ENCODE measurements around the gene NDUFV3. TPM values are rescaled to one million over a fixed set of nuclear protein-coding genes. Genes with fewer than 3 reads are reported as not detected.
A peak's percentile ranks its signal among the peaks of the same experiment; 100 is the strongest.
"Not testable (repeated sequence)": the region's sequence is repeated elsewhere in the genome, so short reads cannot be mapped to it uniquely, and the experiment has no call there.

The NDUFV3 gene
- total RNA-seq, 3 donors from 2014 or later = 18.6 to 26.6 (median 20.6) TPM

- Mint-ChIP-seq H3K4me1 (ENCODE audit: low read depth) (peaks cover 10% of the 10 kb centered on the region), H3K9me3 (no peaks in the 10 kb centered on the region), H3K27me3 (ENCODE audit: low read depth) (no peaks in the 10 kb centered on the region), H3K36me3 (ENCODE audit: insufficient read depth) (peaks cover 10% of the 10 kb centered on the region), H3K4me3 (peak overlapping the region; percentile 87)
- ATAC-seq = peak in 1 of 2 donors; percentile 32
- no peak for DNase-seq
These were observed 553 bp upstream of the NDUFV3 start for GRCh38 chr21:42892582-42892930.

- Mint-ChIP-seq H3K4me3 (no peak overlapping the region), H3K27me3 (ENCODE audit: low read depth) (no peaks in the 10 kb centered on the region), H3K9me3 (no peaks in the 10 kb centered on the region), H3K36me3 (ENCODE audit: insufficient read depth) (peaks cover 33% of the 10 kb centered on the region), H3K4me1 (ENCODE audit: low read depth) (peaks cover 9% of the 10 kb centered on the region)
- DNase-seq (no peak), ATAC-seq (no peak)
These were observed 7.3 kb downstream of the NDUFV3 start for GRCh38 chr21:42900446-42900845.

- Mint-ChIP-seq H3K36me3 (ENCODE audit: insufficient read depth) (peaks cover 29% of the 10 kb centered on the region), H3K9me3 (no peaks in the 10 kb centered on the region), H3K4me3 (no peak overlapping the region), H3K4me1 (ENCODE audit: low read depth) (peaks cover 2% of the 10 kb centered on the region), H3K27me3 (ENCODE audit: low read depth) (no peaks in the 10 kb centered on the region)
- DNase-seq = no peak
- ATAC-seq = no peak
These were observed 10.7 kb downstream of the NDUFV3 start for GRCh38 chr21:42903817-42904216.

GRCh38 chr21:42905195-42905594, 12.1 kb downstream of the NDUFV3 start:
- no peaks in the 10 kb centered on the region for H3K27me3 Mint-ChIP-seq (ENCODE audit: low read depth)
- H3K4me3 Mint-ChIP-seq = no peak overlapping the region
- DNase-seq = no peak
- no peaks in the 10 kb centered on the region for H3K9me3 Mint-ChIP-seq
- peaks cover 30% of the 10 kb centered on the region for H3K36me3 Mint-ChIP-seq (ENCODE audit: insufficient read depth)
- H3K4me1 Mint-ChIP-seq (ENCODE audit: low read depth) = no peaks in the 10 kb centered on the region
- no peak for ATAC-seq

GRCh38 chr21:42906233-42906632, 13.1 kb downstream of the NDUFV3 start:
- peaks cover 29% of the 10 kb centered on the region for H3K36me3 Mint-ChIP-seq (ENCODE audit: insufficient read depth)
- DNase-seq (no peak), ATAC-seq (no peak)
- no peaks in the 10 kb centered on the region for H3K9me3 Mint-ChIP-seq
- H3K27me3 Mint-ChIP-seq (ENCODE audit: low read depth) = no peaks in the 10 kb centered on the region
- no peak overlapping the region for H3K4me3 Mint-ChIP-seq
- H3K4me1 Mint-ChIP-seq (ENCODE audit: low read depth) = no peaks in the 10 kb centered on the region

GRCh38 chr21:42908484-42908883, 15.4 kb downstream of the NDUFV3 start:
- H3K9me3 Mint-ChIP-seq; H3K4me3 Mint-ChIP-seq; DNase-seq; H3K27me3 Mint-ChIP-seq (ENCODE audit: low read depth); ATAC-seq; H3K4me1 Mint-ChIP-seq (ENCODE audit: low read depth): not testable (repeated sequence)
- peaks cover 22% of the 10 kb centered on the region for H3K36me3 Mint-ChIP-seq (ENCODE audit: insufficient read depth)

- not testable (repeated sequence) for H3K36me3 Mint-ChIP-seq (ENCODE audit: insufficient read depth); H3K27me3 Mint-ChIP-seq (ENCODE audit: low read depth); H3K4me3 Mint-ChIP-seq; ATAC-seq; DNase-seq; H3K4me1 Mint-ChIP-seq (ENCODE audit: low read depth); H3K9me3 Mint-ChIP-seq
These were observed 18.8 kb downstream of the NDUFV3 start for GRCh38 chr21:42911920-42912319.

- H3K36me3 Mint-ChIP-seq (ENCODE audit: insufficient read depth) = peaks cover 7% of the 10 kb centered on the region
- no peak for ATAC-seq
- no peak for DNase-seq
These were observed 20.4 kb downstream of the NDUFV3 start for GRCh38 chr21:42913476-42913875.

GRCh38 chr21:42918291-42918690, 25.2 kb downstream of the NDUFV3 start:
- no peaks in the 10 kb centered on the region for H3K9me3 Mint-ChIP-seq
- DNase-seq = no peak
- no peak for ATAC-seq
- peaks cover 1% of the 10 kb centered on the region for H3K4me1 Mint-ChIP-seq (ENCODE audit: low read depth)
- H3K27me3 Mint-ChIP-seq (ENCODE audit: low read depth) = no peaks in the 10 kb centered on the region
- H3K36me3 Mint-ChIP-seq (ENCODE audit: insufficient read depth) = no peaks in the 10 kb centered on the region
- no peak overlapping the region for H3K4me3 Mint-ChIP-seq

More at GRCh38 chr21:42913476-42913875, 20.4 kb downstream of the NDUFV3 start:
- H3K4me1 Mint-ChIP-seq (ENCODE audit: low read depth) = no peaks in the 10 kb centered on the region
- no peak overlapping the region for H3K4me3 Mint-ChIP-seq
- H3K27me3 Mint-ChIP-seq (ENCODE audit: low read depth) = no peaks in the 10 kb centered on the region
- H3K9me3 Mint-ChIP-seq = no peaks in the 10 kb centered on the region

GRCh38 chr21:42921927-42922326, 28.8 kb downstream of the NDUFV3 start:
- no peak for ATAC-seq
- DNase-seq = no peak
- Mint-ChIP-seq H3K36me3 (ENCODE audit: insufficient read depth) (no peaks in the 10 kb centered on the region), H3K27me3 (ENCODE audit: low read depth) (no peaks in the 10 kb centered on the region), H3K4me3 (no peak overlapping the region), H3K9me3 (no peaks in the 10 kb centered on the region), H3K4me1 (ENCODE audit: low read depth) (peaks cover 17% of the 10 kb centered on the region)

GRCh38 chr21:42922918-42923317, 29.8 kb downstream of the NDUFV3 start:
- no peak for ATAC-seq
- no peak overlapping the region for H3K4me3 Mint-ChIP-seq

GRCh38 chr21:42923553-42924432, 30.7 kb downstream of the NDUFV3 start:
- Mint-ChIP-seq H3K4me1 (ENCODE audit: low read depth) (peaks cover 17% of the 10 kb centered on the region), H3K27me3 (ENCODE audit: low read depth) (no peaks in the 10 kb centered on the region), H3K9me3 (no peaks in the 10 kb centered on the region), H3K4me3 (peak overlapping the region; percentile 37), H3K36me3 (ENCODE audit: insufficient read depth) (no peaks in the 10 kb centered on the region)
- peak; percentile 99 for ATAC-seq
- DNase-seq = peak; percentile 51

More at GRCh38 chr21:42922918-42923317, 29.8 kb downstream of the NDUFV3 start:
- DNase-seq = no peak
- no peaks in the 10 kb centered on the region for H3K27me3 Mint-ChIP-seq (ENCODE audit: low read depth)
- H3K36me3 Mint-ChIP-seq (ENCODE audit: insufficient read depth) = no peaks in the 10 kb centered on the region
- no peaks in the 10 kb centered on the region for H3K9me3 Mint-ChIP-seq
- H3K4me1 Mint-ChIP-seq (ENCODE audit: low read depth) = peaks cover 17% of the 10 kb centered on the region

- H3K36me3 Mint-ChIP-seq (ENCODE audit: insufficient read depth) = no peaks in the 10 kb centered on the region
- peaks cover 17% of the 10 kb centered on the region for H3K4me1 Mint-ChIP-seq (ENCODE audit: low read depth)
- no peaks in the 10 kb centered on the region for H3K9me3 Mint-ChIP-seq
- no peaks in the 10 kb centered on the region for H3K27me3 Mint-ChIP-seq (ENCODE audit: low read depth)
- DNase-seq (no peak), ATAC-seq (peak in 1 of 2 donors; percentile 8)
- no peak overlapping the region for H3K4me3 Mint-ChIP-seq
These were observed 31.3 kb downstream of the NDUFV3 start for GRCh38 chr21:42924433-42924751.

- H3K4me1 Mint-ChIP-seq (ENCODE audit: low read depth) = peaks cover 17% of the 10 kb centered on the region
- no peaks in the 10 kb centered on the region for H3K27me3 Mint-ChIP-seq (ENCODE audit: low read depth)
- H3K4me3 Mint-ChIP-seq = no peak within 1 kb of the TSS
- DNase-seq = no peak
- ATAC-seq = no peak
- no peaks in the 10 kb centered on the region for H3K9me3 Mint-ChIP-seq
- H3K36me3 Mint-ChIP-seq (ENCODE audit: insufficient read depth) = no peaks in the 10 kb centered on the region
These were observed 32.2 kb downstream of the NDUFV3 start, which contains the start of gene ERVH48-1 for GRCh38 chr21:42925114-42925926. ERVH48-1 (minus strand) TSS chr21:42925630; CDS start chr21:42919006, 6,624 bp downstream.

Data from activated T-cell treated with anti-CD3 and anti-CD28 coated beads, Interleukin-2, amount 50 U/mL, for 4 hours (primary cell).